Mesothelial cell of epicardium (in vitro differentiated cells): ENCODE results near the gene CDKN2B-AS1. TPM values are rescaled to one million over a fixed set of nuclear protein-coding genes. Genes with fewer than 3 reads are reported as not detected.

Experiments used
- DNase-seq, 2 experiments: peaks; one replicate each; pipeline ENCODE4 v3.0.0; 2021; ENCODE audit warnings: low spot score in 2 of 2; ENCODE audit not compliant: unreplicated experiment in 2 of 2
- H3K27ac Mint-ChIP-seq: 2 replicates; pipeline ENCODE4 v1.8.0; 2021; ENCODE audit warnings: mixed read lengths
- H3K27me3 Mint-ChIP-seq: 2 replicates; pipeline ENCODE4 v1.8.0; 2021; ENCODE audit warnings: low read depth, mixed read lengths
- H3K36me3 Mint-ChIP-seq: 2 replicates; pipeline ENCODE4 v1.8.0; 2021; ENCODE audit warnings: mixed read lengths
- H3K4me1 Mint-ChIP-seq: 2 replicates; pipeline ENCODE4 v1.8.0; 2021; ENCODE audit warnings: mixed read lengths
- H3K4me3 Mint-ChIP-seq: 2 replicates; pipeline ENCODE4 v1.8.0; 2021; ENCODE audit warnings: mild to moderate bottlenecking, moderate library complexity, mixed read lengths
- H3K9me3 Mint-ChIP-seq: 2 replicates; pipeline ENCODE4 v1.8.0; 2021; ENCODE audit warnings: mixed read lengths
- total RNA-seq: library from RNA; stranded (reverse); gene quantifications from 3 replicates; pipeline ENCODE4 v1.2.1, GENCODE V29; 2021
- TF ChIP-seq, protein P1 (sequence below): fragments of 200-600 bp; sonication (generic); IDR thresholded peaks from one replicate; pipeline ENCODE4 v1.5.0; 2021; ENCODE audit warnings: antibody characterized with exemption; ENCODE audit not compliant: unreplicated experiment

The CDKN2B-AS1 gene
- total RNA-seq, 1 donor from 2014 or later, result 10.8 TPM

- Mint-ChIP-seq H3K9me3 (no peaks in the 10 kb centered on the region), H3K4me1 (peaks cover 24% of the 10 kb centered on the region), H3K36me3 (peaks cover 41% of the 10 kb centered on the region), H3K27ac (no peak overlapping the region), H3K4me3 (no peak overlapping the region), H3K27me3 (peaks cover 98% of the 10 kb centered on the region)
- TF ChIP-seq, protein P1, sequence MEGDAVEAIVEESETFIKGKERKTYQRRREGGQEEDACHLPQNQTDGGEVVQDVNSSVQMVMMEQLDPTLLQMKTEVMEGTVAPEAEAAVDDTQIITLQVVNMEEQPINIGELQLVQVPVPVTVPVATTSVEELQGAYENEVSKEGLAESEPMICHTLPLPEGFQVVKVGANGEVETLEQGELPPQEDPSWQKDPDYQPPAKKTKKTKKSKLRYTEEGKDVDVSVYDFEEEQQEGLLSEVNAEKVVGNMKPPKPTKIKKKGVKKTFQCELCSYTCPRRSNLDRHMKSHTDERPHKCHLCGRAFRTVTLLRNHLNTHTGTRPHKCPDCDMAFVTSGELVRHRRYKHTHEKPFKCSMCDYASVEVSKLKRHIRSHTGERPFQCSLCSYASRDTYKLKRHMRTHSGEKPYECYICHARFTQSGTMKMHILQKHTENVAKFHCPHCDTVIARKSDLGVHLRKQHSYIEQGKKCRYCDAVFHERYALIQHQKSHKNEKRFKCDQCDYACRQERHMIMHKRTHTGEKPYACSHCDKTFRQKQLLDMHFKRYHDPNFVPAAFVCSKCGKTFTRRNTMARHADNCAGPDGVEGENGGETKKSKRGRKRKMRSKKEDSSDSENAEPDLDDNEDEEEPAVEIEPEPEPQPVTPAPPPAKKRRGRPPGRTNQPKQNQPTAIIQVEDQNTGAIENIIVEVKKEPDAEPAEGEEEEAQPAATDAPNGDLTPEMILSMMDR, result no peak
- DNase-seq, result no peak
These were observed 25.3 kb upstream of the CDKN2B-AS1 start for GRCh38 chr9:21969011-21969940.

GRCh38 chr9:21969951-21970799 is 24.4 kb upstream of the CDKN2B-AS1 start:
- no peak for DNase-seq
- Mint-ChIP-seq H3K4me3 (no peak overlapping the region), H3K4me1 (peaks cover 31% of the 10 kb centered on the region), H3K27me3 (peaks cover 98% of the 10 kb centered on the region), H3K36me3 (peaks cover 41% of the 10 kb centered on the region), H3K9me3 (no peaks in the 10 kb centered on the region), H3K27ac (no peak overlapping the region)
- TF ChIP-seq, protein P1, result no peak

- DNase-seq, result no peak
- H3K9me3 Mint-ChIP-seq, result no peaks in the 10 kb centered on the region
- H3K4me3 Mint-ChIP-seq, result no peak overlapping the region
- peaks cover 41% of the 10 kb centered on the region for H3K36me3 Mint-ChIP-seq
- no peak overlapping the region for H3K27ac Mint-ChIP-seq
- peaks cover 28% of the 10 kb centered on the region for H3K4me1 Mint-ChIP-seq
- TF ChIP-seq, protein P1, result no peak
- H3K27me3 Mint-ChIP-seq, result peaks cover 98% of the 10 kb centered on the region
These were observed 23.6 kb upstream of the CDKN2B-AS1 start for GRCh38 chr9:21970800-21971640.

GRCh38 chr9:21972361-21972760 is 22.2 kb upstream of the CDKN2B-AS1 start:
- Mint-ChIP-seq H3K36me3 (peaks cover 32% of the 10 kb centered on the region), H3K4me1 (peaks cover 27% of the 10 kb centered on the region), H3K27me3 (peaks cover 99% of the 10 kb centered on the region), H3K27ac (no peak overlapping the region), H3K4me3 (no peak overlapping the region), H3K9me3 (no peaks in the 10 kb centered on the region)
- TF ChIP-seq, protein P1, result no peak
- DNase-seq, result no peak

- Mint-ChIP-seq H3K4me3 (peak overlapping the region; percentile 83), H3K36me3 (peaks cover 16% of the 10 kb centered on the region), H3K9me3 (no peaks in the 10 kb centered on the region), H3K27ac (peak overlapping the region; percentile 83), H3K4me1 (peaks cover 24% of the 10 kb centered on the region), H3K27me3 (peaks cover 98% of the 10 kb centered on the region)
- DNase-seq, result no peak
- TF ChIP-seq, protein P1, result no peak
These were observed 20.3 kb upstream of the CDKN2B-AS1 start for GRCh38 chr9:21974343-21974721.
